Stomach (tissue), 9 donors: ENCODE data around the gene TBC1D30. TPM values are rescaled to one million over a fixed set of nuclear protein-coding genes. Genes with fewer than 3 reads are reported as not detected.

ENCODE experiments used
- DNase-seq, 2 donors: peaks; one replicate each; pipeline versions ENCODE4 v3.0.0 to v3.0.0-alpha.2; 2013 to 2019
- H3K27ac ChIP-seq, 5 donors: fragments of 200-600 bp in 4 of 5; sonication (generic) in 4 of 5; one replicate each; pipeline ENCODE4 v1.5.1; 2013 to 2019; ENCODE audit warnings: mild to moderate bottlenecking in 1 of 5, moderate library complexity in 1 of 5
- H3K27me3 ChIP-seq, 3 donors: fragments of 200-600 bp; sonication (generic); one replicate each; pipeline ENCODE4 v1.5.1; 2017 to 2019; ENCODE audit warnings: mixed run types in 1 of 3
- H3K36me3 ChIP-seq, 4 donors: fragments of 200-600 bp; sonication (generic); 1 replicate in 3 of 4; 2 replicates in 1 of 4; pipeline ENCODE4 v1.5.1; 2016 to 2019
- H3K4me1 ChIP-seq, 4 donors: fragments of 200-600 bp; sonication (generic); one replicate each; pipeline ENCODE4 v1.5.1; 2016 to 2019
- H3K4me3 ChIP-seq, 4 donors: fragments of 200-600 bp; sonication (generic) in 3 of 4; one replicate each; pipeline ENCODE4 v1.5.1; 2016 to 2019; ENCODE audit warnings: mild to moderate bottlenecking in 1 of 4
- H3K9me3 ChIP-seq, 4 donors: fragments of 200-600 bp; sonication (generic); one replicate each; pipeline ENCODE4 v1.5.1; 2016 to 2019
- EP300 ChIP-seq: sonication (generic); formaldehyde crosslinking; IDR thresholded peaks from one replicate; pipeline ENCODE4 v1.6.1; 2017; ENCODE audit warnings: antibody characterized with exemption
- POLR2A ChIP-seq, 4 donors: fragments of 450-650 bp; IDR thresholded peaks; one replicate each; pipeline ENCODE4 v1.6.1; 2016; ENCODE audit warnings: antibody characterized with exemption in 4 of 4, control low read depth in 2 of 4, mild to moderate bottlenecking in 1 of 4, moderate library complexity in 1 of 4
- POLR2AphosphoS5 ChIP-seq, 3 donors: sonication (generic); formaldehyde crosslinking; IDR thresholded peaks; one replicate each; pipeline ENCODE4 v1.6.1; 2016; ENCODE audit warnings: antibody characterized with exemption in 3 of 3
- WGBS, 5 donors: extraction: QIAGEN DNeasy Blood & Tissue Kit in 3 of 5; methylation state at CpG; one replicate each; pipeline versions ENCODE4 v1.1.5 to v1.1.7; 2013 to 2018; 5-methylcytosine and 5-hydroxymethylcytosine counted together
- intact Hi-C: fragments of 100-400 bp; cut with DNase I; formaldehyde crosslinking; loops from one replicate; pipeline ENCODE4 v1.15.1; 2023; ENCODE audit warnings: low total_unique reads
- polyA plus RNA-seq, 3 donors: library from polyadenylated mRNA; stranded (reverse); fragments of 200-250 nt; gene quantifications; one replicate each; pipeline ENCODE4 v1.2.3, GENCODE V29; 2013
- total RNA-seq, 5 donors: library from RNA; depleted of rRNA; stranded (reverse); fragments of >200 nt; gene quantifications; one replicate each; pipeline versions ENCODE4 v1.1.0 to v1.2.3, GENCODE V29; 2014 to 2016
- TF ChIP-seq, protein P1 (sequence below), 7 experiments: fragments of 450-650 bp in 4 of 7; fragments of 200-600 bp in 3 of 7; sonication (generic) in 3 of 7; IDR thresholded peaks; one replicate each; pipeline ENCODE4 v1.5.1; 2016 to 2019; ENCODE audit warnings: antibody characterized with exemption in 7 of 7, control low read depth in 2 of 7, mild to moderate bottlenecking in 1 of 7
- donor health status: healthy with polysubstance abuse.
- donor health status: Bipolar disorder and iron deficiency.
- donor health status: healthy.

The TBC1D30 gene
- total and polyA plus RNA-seq, 8 donors: 1.8 to 41.1 (median 8.9) TPM

DNA sequence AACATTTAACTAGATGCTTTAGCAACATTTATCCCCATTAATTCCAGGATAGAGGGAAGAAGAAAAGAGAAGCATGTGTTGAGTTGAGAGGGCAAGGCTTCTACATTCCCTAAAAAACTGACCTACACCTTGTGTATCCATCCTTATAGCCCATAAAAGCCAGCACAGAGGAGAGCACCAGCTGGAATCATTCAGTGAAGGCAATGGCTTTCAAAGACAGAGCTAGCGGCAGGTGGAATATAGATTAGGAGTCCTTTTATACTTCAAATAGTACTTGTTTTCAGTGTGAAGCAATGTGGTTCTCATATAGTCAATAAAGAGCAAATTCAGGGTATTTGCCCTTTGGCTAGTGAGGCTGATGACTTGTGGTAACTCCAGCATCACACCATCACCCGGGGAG lies 94.4 kb downstream of the TBC1D30 start:
- Histone ChIP-seq H3K9me3 (no peaks in the 10 kb centered on the region), H3K4me3 (no peak overlapping the region), H3K27me3 (no peaks in the 10 kb centered on the region), H3K27ac (no peak overlapping the region), H3K36me3 (no peaks in the 10 kb centered on the region), H3K4me1 (peaks cover 0 to 4% (median 0%) of the 10 kb centered on the region in 4 donors)
- WGBS, 5 donors: 84 to 96% (median 88%) methylated on average over 2 of the region's 2 CpGs
- no peak for DNase-seq
- no peak for TF ChIP-seq POLR2A (IDR thresholded peaks at IDR 0.05)
- no peak for TF ChIP-seq POLR2AphosphoS5 (IDR thresholded peaks at IDR 0.05)
- TF ChIP-seq EP300: no peak
- TF ChIP-seq, protein P1, sequence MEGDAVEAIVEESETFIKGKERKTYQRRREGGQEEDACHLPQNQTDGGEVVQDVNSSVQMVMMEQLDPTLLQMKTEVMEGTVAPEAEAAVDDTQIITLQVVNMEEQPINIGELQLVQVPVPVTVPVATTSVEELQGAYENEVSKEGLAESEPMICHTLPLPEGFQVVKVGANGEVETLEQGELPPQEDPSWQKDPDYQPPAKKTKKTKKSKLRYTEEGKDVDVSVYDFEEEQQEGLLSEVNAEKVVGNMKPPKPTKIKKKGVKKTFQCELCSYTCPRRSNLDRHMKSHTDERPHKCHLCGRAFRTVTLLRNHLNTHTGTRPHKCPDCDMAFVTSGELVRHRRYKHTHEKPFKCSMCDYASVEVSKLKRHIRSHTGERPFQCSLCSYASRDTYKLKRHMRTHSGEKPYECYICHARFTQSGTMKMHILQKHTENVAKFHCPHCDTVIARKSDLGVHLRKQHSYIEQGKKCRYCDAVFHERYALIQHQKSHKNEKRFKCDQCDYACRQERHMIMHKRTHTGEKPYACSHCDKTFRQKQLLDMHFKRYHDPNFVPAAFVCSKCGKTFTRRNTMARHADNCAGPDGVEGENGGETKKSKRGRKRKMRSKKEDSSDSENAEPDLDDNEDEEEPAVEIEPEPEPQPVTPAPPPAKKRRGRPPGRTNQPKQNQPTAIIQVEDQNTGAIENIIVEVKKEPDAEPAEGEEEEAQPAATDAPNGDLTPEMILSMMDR (IDR thresholded peaks at IDR 0.05): no peak
- intact Hi-C loops: no loop called here

DNA sequence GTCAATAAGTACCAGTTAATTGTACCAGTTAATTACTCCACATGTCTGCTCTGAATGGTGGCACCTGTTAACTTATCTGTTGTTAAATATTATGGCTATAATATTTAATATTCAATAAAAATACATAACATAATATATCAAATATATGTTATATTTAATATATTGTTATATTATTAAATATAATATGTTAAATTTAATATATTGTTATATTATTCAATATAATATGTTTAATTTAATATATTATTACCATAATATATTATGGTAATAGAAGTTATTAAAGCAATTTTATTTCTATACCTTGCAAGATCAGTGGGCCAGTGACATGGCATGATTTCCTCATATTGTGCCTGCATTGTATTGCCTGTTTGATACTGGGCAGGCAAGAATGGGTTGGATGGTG lies 98.4 kb downstream of the TBC1D30 start:
- intact Hi-C loops: no loop called here
- Histone ChIP-seq H3K9me3 (no peaks in the 10 kb centered on the region), H3K27me3 (no peaks in the 10 kb centered on the region), H3K36me3 (no peaks in the 10 kb centered on the region), H3K4me3 (no peak overlapping the region), H3K4me1 (no peaks in the 10 kb centered on the region), H3K27ac (no peak overlapping the region)
- TF ChIP-seq EP300 (no peak), POLR2A (IDR thresholded peaks at IDR 0.05) (no peak), POLR2AphosphoS5 (IDR thresholded peaks at IDR 0.05) (no peak)
- TF ChIP-seq, protein P1 (IDR thresholded peaks at IDR 0.05): no peak
- DNase-seq: no peak

DNA sequence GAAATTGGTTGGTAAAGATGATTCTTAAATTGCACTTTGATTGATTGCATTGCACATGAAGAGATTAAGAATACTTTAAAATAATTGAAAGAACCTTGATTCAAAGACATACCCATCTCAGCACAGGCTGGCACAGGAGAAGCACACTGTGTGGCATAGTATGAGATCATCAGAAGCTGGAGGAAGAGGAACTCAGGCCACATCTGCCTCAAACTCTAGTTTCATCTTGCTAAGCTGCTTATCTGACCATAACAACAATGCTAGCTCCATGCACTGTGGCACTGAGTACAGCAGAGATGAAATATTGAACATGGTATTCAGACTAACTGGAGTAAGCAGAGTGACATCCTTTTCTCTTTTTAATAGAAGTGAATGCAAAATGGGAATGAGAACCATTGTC lies 99.1 kb downstream of the TBC1D30 start:
- H3K4me1 ChIP-seq: no peaks in the 10 kb centered on the region
- TF ChIP-seq POLR2AphosphoS5 (IDR thresholded peaks at IDR 0.05): no peak
- no peak for TF ChIP-seq POLR2A (IDR thresholded peaks at IDR 0.05)
- TF ChIP-seq EP300: no peak
- TF ChIP-seq, protein P1 (IDR thresholded peaks at IDR 0.05): no peak
- intact Hi-C loops: no loop called here

More for the DNA sequence above, 99.1 kb downstream of the TBC1D30 start:
- Histone ChIP-seq H3K9me3 (no peaks in the 10 kb centered on the region), H3K4me3 (no peak overlapping the region), H3K27me3 (no peaks in the 10 kb centered on the region), H3K36me3 (no peaks in the 10 kb centered on the region), H3K27ac (no peak overlapping the region)
- DNase-seq: no peak

Other genes with a start within 250 kb of the TBC1D30 start
- gene RASSF3, start 214.2 kb upstream of the TBC1D30 start, total RNA-seq: 100 to 1,000 TPM in 1 of 5 donors, 10 to 100 TPM in 4; 34.4 to 109 (median 61.0) TPM
- gene RASSF3, start 214.2 kb upstream of the TBC1D30 start, polyA plus RNA-seq: 10 to 100 TPM; 29.3 to 68.2 (median 48.6) TPM
- 100 to 1,000 TPM in 1 of 5 donors, 10 to 100 TPM in 4; 13.0 to 114 (median 47.8) TPM for gene GNS, start 65.2 kb upstream of the TBC1D30 start, total RNA-seq
- gene GNS, start 65.2 kb upstream of the TBC1D30 start, polyA plus RNA-seq: 10 to 100 TPM in 2 of 3 donors, 1 to 10 TPM in 1; 9.6 to 13.3 (median 12.0) TPM